ENCODE results near the gene SPG7.

GRCh38 chr16:89536371-89536770 is 28.2 kb downstream of the SPG7 start:
- TF ChIP-seq RAD21 (IDR thresholded peaks at IDR 0.05) (no peak), CTCF (IDR thresholded peaks at IDR 0.05; ENCODE audit: low read depth, low read length, missing input control) (no peak), ATF3 (IDR thresholded peaks at IDR 0.05) (no peak), ZBTB33 (IDR thresholded peaks at IDR 0.05) (no peak), RXRA (IDR thresholded peaks at IDR 0.05) (no peak), YY1 (IDR thresholded peaks at IDR 0.05) (no peak), MAX (IDR thresholded peaks at IDR 0.05) (no peak), REST (IDR thresholded peaks at IDR 0.05) (no peak), TAF1 (conservative IDR thresholded peaks at IDR 0.05) (no peak), JUND (IDR thresholded peaks at IDR 0.05) (no peak), HNF4A (conservative IDR thresholded peaks at IDR 0.05) (no peak)
